ENCODE results near the gene CHST5.
"Not testable (repeated sequence)": the region's sequence is repeated elsewhere in the genome, so short reads cannot be mapped to it uniquely, and the experiment has no call there.

CHST5 gene

GRCh38 chr16:75550211-75550662 is 14.3 kb upstream of the CHST5 start:
- FAIRE-seq, result no peak

DNA sequence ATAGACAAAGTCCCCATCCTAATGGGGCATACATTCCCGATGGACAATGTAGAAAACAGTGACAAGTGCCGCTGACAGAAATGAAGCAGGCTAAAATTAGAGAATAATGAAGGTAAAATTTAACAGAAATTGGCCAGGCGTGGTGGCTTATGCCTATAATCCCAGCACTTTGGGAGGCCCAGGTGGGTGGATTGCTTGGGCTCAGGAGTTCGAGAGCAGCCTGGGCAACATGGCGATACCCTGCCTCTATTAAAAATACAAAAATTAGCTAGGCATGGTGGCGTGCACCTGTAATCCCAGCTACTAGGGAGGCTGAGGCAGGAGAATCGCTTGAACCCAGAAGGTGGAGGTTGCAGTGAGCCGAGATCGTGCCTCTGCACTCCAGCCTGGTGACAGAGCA is 12.5 kb upstream of the CHST5 start:
- not testable (repeated sequence) for FAIRE-seq

DNA sequence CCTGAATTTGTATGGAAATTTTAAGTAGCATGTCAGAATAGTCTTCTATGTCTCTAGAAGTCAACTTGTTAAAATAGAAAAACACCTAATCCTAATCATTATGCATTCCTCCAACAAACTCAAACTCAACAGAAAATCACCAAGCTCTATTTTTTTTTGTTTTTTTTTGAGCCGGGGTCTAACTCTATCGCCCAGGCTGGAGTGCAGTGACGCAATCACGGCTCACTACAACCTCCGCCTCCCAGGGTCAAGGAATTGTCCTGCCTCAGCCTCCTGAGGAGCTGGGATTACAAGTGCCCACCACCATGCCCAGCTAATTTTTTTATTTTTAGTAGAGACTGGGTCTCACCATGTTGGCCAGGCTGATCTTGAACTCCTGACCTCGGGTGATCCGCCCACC is 10.4 kb upstream of the CHST5 start:
- FAIRE-seq, result no peak

- not testable (repeated sequence) for FAIRE-seq
These were observed 10.0 kb upstream of the CHST5 start for GRCh38 chr16:75545879-75546278.

DNA sequence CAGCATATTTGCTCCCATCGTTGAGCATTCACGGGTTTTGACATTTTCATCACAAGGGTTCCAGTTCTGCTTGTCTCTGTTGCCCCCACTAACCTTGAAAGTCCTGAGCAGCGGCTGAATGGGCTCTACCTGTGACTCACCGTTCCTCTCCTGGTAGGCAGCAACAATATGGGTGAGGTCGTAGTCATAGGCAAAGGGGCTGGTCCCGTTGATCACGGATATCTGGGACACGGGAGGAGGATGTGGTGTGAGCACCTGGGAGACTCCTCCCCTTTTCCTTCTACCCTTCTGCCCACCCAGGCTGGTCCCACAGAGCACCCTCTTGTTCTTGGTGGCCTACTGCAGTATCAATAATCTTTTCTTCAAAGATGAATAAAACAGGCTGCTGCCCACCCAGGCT is 6.6 kb upstream of the CHST5 start:
- not testable (repeated sequence) for FAIRE-seq

- no peak for FAIRE-seq
These were observed 5.3 kb upstream of the CHST5 start for GRCh38 chr16:75541236-75541635.

DNA sequence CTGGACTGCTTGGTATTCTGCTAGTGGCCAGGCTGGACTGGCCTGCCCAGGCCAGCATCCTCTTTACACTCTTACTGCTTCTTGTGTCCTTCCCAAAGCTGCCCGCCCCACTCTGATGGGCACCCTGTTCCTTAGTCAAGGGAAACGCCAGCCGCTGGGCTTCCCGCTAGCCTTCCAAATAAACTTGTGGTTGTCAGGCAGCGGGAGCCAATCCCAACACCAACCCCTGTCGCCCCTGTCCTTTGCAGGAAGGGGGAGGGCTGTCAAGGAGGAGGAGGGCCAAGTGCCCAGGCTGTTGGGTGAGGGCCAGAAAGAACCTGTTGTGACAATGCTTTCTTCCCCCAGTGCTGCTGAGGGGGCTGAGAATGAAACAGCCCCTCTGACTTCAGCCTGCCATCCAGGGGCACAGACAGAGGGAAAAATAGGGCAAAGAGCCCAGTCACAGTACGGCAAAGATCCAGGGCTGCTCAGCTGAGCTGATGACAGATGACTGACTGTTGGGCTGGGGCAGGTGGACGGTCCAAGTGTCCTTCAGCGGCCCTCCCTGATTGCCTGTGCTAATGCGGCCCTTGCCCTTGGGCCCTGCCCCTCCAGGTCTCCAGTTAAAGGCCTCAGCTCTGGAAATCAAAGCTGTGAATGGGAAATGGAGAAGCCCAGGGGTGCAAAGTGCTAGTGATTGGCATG is 3.1 kb upstream of the CHST5 start:
- FAIRE-seq, result not testable (repeated sequence)

- FAIRE-seq, result no peak
These were observed 1.9 kb upstream of the CHST5 start for GRCh38 chr16:75537776-75538175.

DNA sequence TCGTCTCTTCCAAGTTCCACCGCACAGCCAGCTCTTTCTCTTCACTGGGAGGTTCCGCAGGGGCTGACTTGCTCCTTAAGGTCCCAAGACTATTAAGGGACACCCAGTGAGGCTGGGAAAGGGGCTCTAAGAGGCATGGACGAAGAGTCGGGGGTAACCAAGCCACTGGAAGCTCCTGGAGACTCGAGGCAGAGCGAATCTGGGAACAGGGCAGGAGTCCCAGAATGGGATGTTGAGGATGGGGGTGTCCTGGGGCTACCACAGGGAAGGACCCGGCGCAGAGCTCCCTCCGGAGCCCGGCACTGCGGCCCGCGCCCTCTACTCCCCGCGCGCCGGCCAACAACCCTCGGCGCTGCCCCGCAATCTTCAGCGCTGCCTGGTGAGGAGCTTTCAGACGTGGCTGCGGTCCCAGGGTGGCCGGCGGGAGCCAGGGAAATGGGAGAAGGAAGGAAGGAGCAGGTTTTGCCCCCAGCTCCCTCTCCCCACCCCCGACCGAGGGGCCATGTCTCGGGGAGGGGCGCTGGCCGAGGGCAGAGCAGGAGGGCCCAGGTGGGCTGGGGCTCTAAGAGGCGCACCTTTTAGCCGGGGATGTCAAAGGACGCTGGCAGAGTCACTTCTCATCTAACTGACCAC is 581 bp downstream of the CHST5 start:
- FAIRE-seq, result no peak

DNA sequence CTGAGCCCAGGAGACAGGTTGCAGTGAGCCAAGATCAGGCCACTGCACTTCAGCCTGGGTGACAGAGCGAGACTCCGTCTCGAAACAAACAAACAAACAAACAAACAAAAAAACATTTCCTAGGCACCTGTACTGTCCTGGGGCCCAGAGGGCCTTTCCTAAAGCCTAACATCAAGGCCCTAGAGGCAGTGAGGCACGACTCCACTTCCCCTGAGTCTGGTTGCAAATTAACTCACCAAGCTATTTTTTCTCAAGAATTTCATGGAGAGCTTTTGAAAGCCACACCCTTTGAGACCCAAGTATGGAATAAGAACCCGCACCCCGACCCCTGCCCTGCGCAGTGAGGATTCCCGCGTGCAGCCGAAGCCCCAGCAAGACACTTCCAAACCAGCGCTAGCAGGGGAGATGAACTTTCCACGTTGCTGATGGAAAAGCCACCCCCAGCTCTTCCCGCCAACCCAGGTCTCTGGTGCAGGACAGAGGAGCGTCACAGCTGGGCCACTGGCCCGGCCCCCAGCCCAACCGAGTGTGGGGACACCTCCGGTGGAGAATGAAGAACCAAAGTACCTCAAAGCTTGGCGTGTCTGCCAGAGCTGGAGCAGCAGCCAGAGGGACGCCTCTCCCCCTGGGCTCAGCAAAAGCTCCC is 1.2 kb downstream of the CHST5 start:
- FAIRE-seq, result no peak

- no peak for FAIRE-seq
These were observed 3.1 kb downstream of the CHST5 start for GRCh38 chr16:75532791-75533190.

- FAIRE-seq, result no peak
These were observed 3.7 kb downstream of the CHST5 start for GRCh38 chr16:75532142-75532765.

DNA sequence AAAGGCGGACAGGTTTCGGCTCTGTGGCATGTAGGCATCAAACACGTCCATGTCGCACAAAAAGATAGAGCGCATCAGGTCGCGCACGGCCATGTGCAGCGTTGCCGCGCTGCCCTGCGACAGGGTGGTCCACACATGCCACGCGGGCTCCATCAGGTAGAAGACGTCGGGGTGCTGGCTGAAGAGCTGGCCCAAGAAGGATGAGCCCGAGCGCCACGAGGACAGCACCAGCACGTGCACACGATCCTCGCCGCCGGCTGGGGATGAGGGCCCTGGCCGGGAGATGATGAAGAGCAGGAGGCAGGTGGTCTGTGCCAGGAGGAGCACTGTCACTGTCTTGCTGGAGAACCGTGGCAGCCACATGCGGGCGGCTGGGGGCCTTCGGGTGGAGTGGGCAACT is 5.9 kb downstream of the CHST5 start:
- FAIRE-seq, result no peak

DNA sequence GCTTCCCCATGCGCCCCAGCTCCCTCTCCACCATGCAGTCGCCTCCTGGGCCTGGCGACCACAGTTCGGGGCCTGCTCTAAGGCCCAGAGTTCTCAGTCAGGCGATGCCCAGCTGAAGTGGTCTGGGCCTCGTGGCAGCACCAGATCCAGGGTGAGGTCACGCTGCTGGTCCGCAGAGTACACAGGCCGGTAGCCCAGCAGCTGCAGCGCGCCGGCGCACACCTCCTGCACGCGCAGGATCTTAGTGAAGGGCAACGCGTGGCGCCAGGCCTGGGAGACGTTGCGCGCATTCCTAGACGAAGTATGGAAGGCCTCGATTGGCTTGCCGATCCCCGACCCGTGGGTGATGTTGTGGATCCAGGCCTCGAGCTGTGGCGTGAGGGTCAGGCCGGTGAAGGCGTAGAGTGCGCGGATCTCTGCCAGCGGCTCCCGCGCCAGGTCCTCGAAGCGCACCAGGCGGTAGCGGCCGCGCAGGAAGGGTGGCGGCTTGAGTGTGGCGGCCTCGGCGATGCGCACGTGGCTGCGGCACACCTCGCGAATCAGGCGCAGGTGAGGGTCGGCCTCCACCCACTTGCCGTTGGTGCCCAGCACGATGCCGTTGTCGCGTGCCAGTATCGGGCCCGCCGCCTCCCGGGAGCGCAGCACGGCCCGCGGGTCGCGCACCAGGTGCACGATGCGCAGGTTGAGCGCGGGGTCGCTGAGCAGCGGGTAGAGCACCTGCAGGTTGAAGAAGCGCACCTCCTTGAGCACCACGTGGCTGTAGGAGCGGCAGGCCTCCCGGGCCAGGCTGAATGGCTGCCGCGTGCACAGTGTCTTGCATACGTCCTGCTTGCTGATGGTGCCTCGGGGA is 6.6 kb downstream of the CHST5 start:
- no peak for FAIRE-seq

DNA sequence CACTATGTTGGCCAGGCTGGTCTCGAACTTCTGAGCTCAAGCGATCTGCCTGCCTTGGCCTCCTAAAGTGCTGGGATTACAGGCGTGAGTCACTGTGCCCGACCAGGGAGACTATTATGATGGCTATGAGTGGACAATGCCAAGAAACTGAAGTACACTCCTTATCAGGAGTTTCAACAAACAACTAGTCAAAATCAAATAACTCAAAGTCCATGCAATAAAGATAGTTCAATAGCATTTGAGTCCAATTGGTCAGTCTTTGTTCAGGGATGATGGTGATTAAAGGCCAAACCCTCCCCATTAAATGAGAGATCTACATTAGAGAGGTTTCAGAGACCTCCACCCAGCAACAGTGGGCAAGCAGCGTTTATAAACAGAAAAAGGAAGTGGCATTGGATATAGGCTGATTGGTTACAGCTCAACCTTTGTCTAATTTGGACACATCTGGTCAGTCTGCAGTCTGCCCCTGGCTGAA is 8.0 kb downstream of the CHST5 start:
- FAIRE-seq, result peak; percentile 91

GRCh38 chr16:75526032-75526790 is 9.7 kb downstream of the CHST5 start:
- no peak for FAIRE-seq

GRCh38 chr16:75519175-75519574 is 16.7 kb downstream of the CHST5 start:
- no peak for FAIRE-seq

DNA sequence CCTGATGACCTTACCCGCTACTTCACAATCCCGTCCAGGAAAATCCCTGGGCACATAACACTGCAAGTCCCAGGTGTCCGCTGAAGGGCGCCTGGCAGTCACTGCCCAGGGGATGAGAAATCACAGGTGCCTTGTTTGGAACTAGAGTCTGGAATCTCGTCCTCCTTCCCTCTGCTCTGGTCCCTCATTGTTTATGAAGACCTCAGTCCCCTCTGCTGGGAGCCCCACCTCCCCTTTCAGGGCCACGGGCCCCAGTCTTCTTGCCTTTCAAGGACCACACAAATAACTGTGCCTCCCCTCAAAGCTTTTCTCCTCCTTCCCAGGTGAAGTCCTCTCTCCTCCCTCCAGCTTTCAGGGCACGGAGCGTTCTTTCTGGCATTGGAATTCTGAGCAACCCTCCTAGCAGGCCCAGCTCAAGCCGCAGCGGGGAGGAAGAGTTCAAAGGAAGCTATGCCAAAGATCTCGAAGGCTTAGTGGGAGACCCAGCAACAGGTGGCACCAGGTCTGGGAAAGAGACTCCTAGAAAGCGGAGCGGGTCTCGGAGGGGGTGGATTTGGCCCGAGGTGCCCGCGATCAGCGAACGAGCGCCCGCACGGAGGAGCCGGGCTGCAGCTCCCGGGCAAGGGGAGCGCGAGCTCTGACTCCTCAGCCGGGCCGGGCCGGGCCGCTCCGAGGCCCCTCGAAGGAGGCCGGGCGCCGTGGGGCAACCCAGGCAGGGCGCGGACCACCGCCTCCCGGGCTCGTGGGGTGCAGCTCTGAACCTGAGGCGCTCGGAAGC is 19.5 kb downstream of the CHST5 start:
- not testable (repeated sequence) for FAIRE-seq

GRCh38 chr16:75514296-75514695 is 21.6 kb downstream of the CHST5 start:
- no peak for FAIRE-seq

- FAIRE-seq, result no peak
These were observed 29.3 kb downstream of the CHST5 start for GRCh38 chr16:75506574-75506973.

- no peak for FAIRE-seq
These were observed 29.8 kb downstream of the CHST5 start for GRCh38 chr16:75506107-75506506.

All from colon (tissue), 2 donors.